Liver (tissue), 9 donors: ENCODE measurements around the gene GMPR2. TPM values are rescaled to one million over a fixed set of nuclear protein-coding genes. Genes with fewer than 3 reads are reported as not detected.

Source experiments
- DNase-seq: peaks from one replicate; pipeline ENCODE4 v3.0.0-alpha.2; 2017; ENCODE audit warnings: low spot score
- H3K27ac ChIP-seq, 2 donors: one replicate each; pipeline ENCODE4 v1.7.0; 2013; ENCODE audit warnings: inconsistent platforms in 2 of 2, low read length in 2 of 2, control low read depth in 1 of 2, low read depth in 1 of 2, mild to moderate bottlenecking in 1 of 2
- H3K27me3 ChIP-seq, 4 donors: one replicate each; pipeline versions ENCODE4 v1.6.1 to v1.7.0; 2013; ENCODE audit warnings: low read length in 3 of 4, inconsistent platforms in 1 of 4, mild to moderate bottlenecking in 1 of 4, moderate library complexity in 1 of 4; ENCODE audit not compliant: control insufficient read depth in 4 of 4, insufficient read depth in 4 of 4
- H3K36me3 ChIP-seq, 4 donors: one replicate each; pipeline versions ENCODE4 v1.6.1 to v1.7.0; 2013; ENCODE audit warnings: low read length in 3 of 4, mild to moderate bottlenecking in 3 of 4, low read depth in 1 of 4, moderate library complexity in 1 of 4; ENCODE audit not compliant: control insufficient read depth in 4 of 4, insufficient read depth in 3 of 4
- H3K4me1 ChIP-seq, 4 donors: one replicate each; pipeline versions ENCODE4 v1.6.1 to v1.7.0; 2013; ENCODE audit warnings: low read length in 3 of 4, mild to moderate bottlenecking in 3 of 4, moderate library complexity in 1 of 4; ENCODE audit not compliant: control insufficient read depth in 4 of 4, insufficient read depth in 4 of 4
- H3K4me3 ChIP-seq, 3 donors: one replicate each; pipeline versions ENCODE4 v1.6.1 to v1.7.0; 2013; ENCODE audit warnings: low read length in 3 of 3, control low read depth in 1 of 3, low read depth in 1 of 3, mild to moderate bottlenecking in 1 of 3
- H3K9ac ChIP-seq, 2 donors: one replicate each; pipeline ENCODE4 v1.7.0; 2013; ENCODE audit warnings: low read length in 2 of 2, mild to moderate bottlenecking in 2 of 2, moderate library complexity in 2 of 2, control low read depth in 1 of 2, low read depth in 1 of 2
- H3K9me3 ChIP-seq, 4 donors: one replicate each; pipeline versions ENCODE4 v1.6.1 to v1.7.0; 2013; ENCODE audit warnings: low read length in 3 of 4; ENCODE audit not compliant: control insufficient read depth in 4 of 4
- ATF3 ChIP-seq: IDR thresholded peaks from 2 replicates; pipeline ENCODE4 v1.6.1; 2016; ENCODE audit warnings: antibody characterized with exemption
- CTCF ChIP-seq: fragments of 150-350 bp; IDR thresholded peaks from 2 replicates; pipeline ENCODE4 v1.5.1; 2017; ENCODE audit warnings: improper control_type of control experiment, low read depth, low read length; ENCODE audit not compliant: missing input control
- EGR1 ChIP-seq, 2 donors: IDR thresholded peaks; 2 replicates each; pipeline ENCODE4 v1.6.1; 2016 to 2018; ENCODE audit warnings: antibody characterized with exemption in 2 of 2, low read depth in 2 of 2
- FOXA1 ChIP-seq: IDR thresholded peaks from 2 replicates; pipeline ENCODE4 v1.6.1; 2016; ENCODE audit warnings: antibody characterized with exemption
- FOXA2 ChIP-seq: IDR thresholded peaks from 2 replicates; pipeline ENCODE4 v1.6.1; 2016; ENCODE audit warnings: antibody characterized with exemption
- GABPA ChIP-seq, 2 donors: IDR thresholded peaks in 1 of 2; conservative IDR thresholded peaks in 1 of 2; 2 replicates each; pipeline ENCODE4 v1.6.1; 2016; ENCODE audit warnings: antibody characterized with exemption in 2 of 2, mild to moderate bottlenecking in 1 of 2, moderate library complexity in 1 of 2
- HNF4A ChIP-seq, 2 donors: conservative IDR thresholded peaks; 2 replicates each; pipeline ENCODE4 v1.6.1; 2016; ENCODE audit warnings: antibody characterized with exemption in 2 of 2, mild to moderate bottlenecking in 2 of 2
- HNF4G ChIP-seq: IDR thresholded peaks from 2 replicates; pipeline ENCODE4 v1.6.1; 2016; ENCODE audit warnings: antibody characterized with exemption
- JUND ChIP-seq, 2 donors: IDR thresholded peaks; 2 replicates each; pipeline ENCODE4 v1.6.1; 2016; ENCODE audit warnings: antibody characterized with exemption in 2 of 2
- MAX ChIP-seq: IDR thresholded peaks from 2 replicates; pipeline ENCODE4 v1.6.1; 2016; ENCODE audit warnings: antibody characterized with exemption
- NR2F2 ChIP-seq: IDR thresholded peaks from 2 replicates; pipeline ENCODE4 v1.6.1; 2016; ENCODE audit warnings: antibody characterized with exemption
- RAD21 ChIP-seq, 2 donors: IDR thresholded peaks; 2 replicates each; pipeline ENCODE4 v1.6.1; 2016; ENCODE audit warnings: antibody characterized with exemption in 2 of 2, mild to moderate bottlenecking in 2 of 2
- REST ChIP-seq: IDR thresholded peaks from 2 replicates; pipeline ENCODE4 v1.6.1; 2016; ENCODE audit warnings: antibody characterized with exemption, mild to moderate bottlenecking
- RXRA ChIP-seq, 2 donors: IDR thresholded peaks; 2 replicates each; pipeline ENCODE4 v1.6.1; 2017 to 2018; ENCODE audit warnings: antibody characterized with exemption in 2 of 2, mild to moderate bottlenecking in 1 of 2
- TAF1 ChIP-seq: conservative IDR thresholded peaks from 2 replicates; pipeline ENCODE4 v1.6.1; 2016; ENCODE audit warnings: antibody characterized with exemption, mild to moderate bottlenecking
- YY1 ChIP-seq: IDR thresholded peaks from 2 replicates; pipeline ENCODE4 v1.6.1; 2016; ENCODE audit warnings: antibody characterized with exemption, mild to moderate bottlenecking
- ZBTB33 ChIP-seq: IDR thresholded peaks from 2 replicates; pipeline ENCODE4 v1.6.1; 2016; ENCODE audit warnings: antibody characterized with exemption
- WGBS: extraction: QIAGEN DNeasy Blood & Tissue Kit; methylation state at CpG from one replicate; pipeline ENCODE4 v1.1.7; 2013; 5-methylcytosine and 5-hydroxymethylcytosine counted together
- polyA plus RNA-seq, 2 donors: library from polyadenylated mRNA; stranded (reverse) in 1 of 2; unstranded in 1 of 2; fragments of 200-250 nt in 1 of 2; fragments of >200 nt in 1 of 2; fragmentation: Nextera tagmentation in 1 of 2; extraction: Ambion mirVana in 1 of 2; gene quantifications; one replicate each; pipeline versions ENCODE4 v1.2.1 to v1.2.3, GENCODE V29; 2013 to 2015
- total RNA-seq, 2 donors: library from RNA; depleted of rRNA; stranded (reverse); fragments of >200 nt; gene quantifications; one replicate each; pipeline ENCODE4 v1.2.3, GENCODE V29; 2014
- donor health status: healthy.
- donor health status: healthy.
- donor health status: healthy.
- donor health status: healthy.
- donor health status: healthy.

GMPR2 gene
- total and polyA plus RNA-seq, 4 donors = 28.6 to 42.7 (median 32.4) TPM

GRCh38 chr14:24236689-24237462 is 4.1 kb downstream of the GMPR2 start:
- no peak overlapping the region for H3K27ac ChIP-seq
- no peaks in the 10 kb centered on the region for H3K27me3 ChIP-seq
- TF ChIP-seq HNF4A (conservative IDR thresholded peaks at IDR 0.05) (no peak), NR2F2 (no peak), FOXA1 (no peak), EGR1 (IDR thresholded peaks at IDR 0.05; ENCODE audit: low read depth in 2 of 2) (no peak), GABPA (IDR thresholded peaks at IDR 0.05 in 1 of 2, conservative IDR thresholded peaks at IDR 0.05 in 1 of 2) (no peak), ATF3 (no peak), JUND (IDR thresholded peaks at IDR 0.05) (no peak), HNF4G (no peak), REST (no peak), FOXA2 (no peak), TAF1 (no peak), YY1 (no peak), CTCF (no peak), ZBTB33 (no peak), RXRA (IDR thresholded peaks at IDR 0.05) (no peak), RAD21 (IDR thresholded peaks at IDR 0.05) (no peak), MAX (no peak)
- H3K4me3 ChIP-seq = no peak overlapping the region
- H3K9me3 ChIP-seq = no peaks in the 10 kb centered on the region
- no peak for DNase-seq
- peaks cover 8 to 45% (median 36%) of the 10 kb centered on the region in 4 donors for H3K4me1 ChIP-seq
- H3K9ac ChIP-seq = no peak overlapping the region
- 97% methylated on average over 6 of the region's 6 CpGs for WGBS
- peaks cover 10 to 57% (median 47%) of the 10 kb centered on the region in 4 donors for H3K36me3 ChIP-seq
